Neural cell (in vitro differentiated cells): ENCODE results near the gene CRLF1. TPM values are rescaled to one million over a fixed set of nuclear protein-coding genes. Genes with fewer than 3 reads are reported as not detected.

Source experiments
- H2AFZ ChIP-seq: fragments of 200-600, 300-800 bp; sonication (generic), shearing (Covaris generic); 2 replicates; pipeline ENCODE4 v1.6.0; 2014; ENCODE audit warnings: low read depth, mild to moderate bottlenecking, antibody characterized with exemption, low read length, moderate library complexity
- H3F3A ChIP-seq: fragments of 200-600 bp; shearing (Covaris generic); 2 replicates; pipeline ENCODE4 v1.6.1; 2016; ENCODE audit warnings: mild to moderate bottlenecking, moderate library complexity, mixed read lengths, antibody characterized with exemption, low read length; ENCODE audit not compliant: insufficient read depth, poor library complexity, severe bottlenecking
- H3K27ac ChIP-seq: fragments of 200-600, 300-800 bp; sonication (generic), shearing (Covaris generic); 2 replicates; pipeline ENCODE4 v1.5.1; 2014; ENCODE audit warnings: mild to moderate bottlenecking, low read length, moderate library complexity
- H3K27me3 ChIP-seq: fragments of 300-800, 200-600 bp; sonication (generic), shearing (Covaris generic); 2 replicates; pipeline ENCODE4 v1.6.0; 2014; ENCODE audit warnings: mild to moderate bottlenecking, low read depth, low read length, moderate library complexity; ENCODE audit not compliant: insufficient read depth
- H3K36me3 ChIP-seq: fragments of 300-800, 200-600 bp; sonication (generic), shearing (Covaris generic); 2 replicates; pipeline ENCODE4 v1.5.1; 2014; ENCODE audit warnings: mild to moderate bottlenecking, antibody characterized with exemption, low read length, moderate library complexity; ENCODE audit not compliant: insufficient read depth
- H3K4me2 ChIP-seq: fragments of 300-800, 200-600 bp; sonication (generic), shearing (Covaris generic); 2 replicates; pipeline ENCODE4 v1.6.0; 2014; ENCODE audit warnings: mild to moderate bottlenecking, low read length
- H3K4me3 ChIP-seq: fragments of 300-800, 200-600 bp; sonication (generic), shearing (Covaris generic); 2 replicates; pipeline ENCODE4 v1.5.1; 2014; ENCODE audit warnings: mild to moderate bottlenecking, low read length, moderate library complexity
- H3K79me2 ChIP-seq: fragments of 200-600 bp; shearing (Covaris generic); replicated peaks from 2 replicates; pipeline ENCODE4 v1.6.0; 2014; ENCODE audit warnings: mild to moderate bottlenecking, low read length, moderate library complexity; ENCODE audit not compliant: insufficient read depth
- H3K9ac ChIP-seq: fragments of 300-800, 200-600 bp; sonication (generic), shearing (Covaris generic); 2 replicates; pipeline ENCODE4 v1.6.1; 2016; ENCODE audit warnings: mild to moderate bottlenecking, low read length, mixed read lengths
- H3K9me2 ChIP-seq: fragments of 200-600 bp; shearing (Covaris generic); 2 replicates; pipeline ENCODE4 v1.6.1; 2016; ENCODE audit warnings: mild to moderate bottlenecking, low read length, mixed read lengths; ENCODE audit not compliant: insufficient read depth
- H3K9me3 ChIP-seq: fragments of 200-600, 300-800 bp; sonication (generic), shearing (Covaris generic); 2 replicates; pipeline ENCODE4 v1.6.1; 2016; ENCODE audit warnings: mild to moderate bottlenecking, mixed run types, low read length, moderate library complexity, mixed read lengths
- H4K20me1 ChIP-seq: fragments of 200-600 bp; shearing (Covaris generic); 2 replicates; pipeline ENCODE4 v1.6.1; 2016; ENCODE audit warnings: mild to moderate bottlenecking, mixed run types; ENCODE audit not compliant: insufficient read depth
- CTCF ChIP-seq: fragments of 450-650 bp; IDR thresholded peaks from 2 replicates; pipeline ENCODE4 v1.5.1; 2014; ENCODE audit warnings: antibody characterized with exemption, mild to moderate bottlenecking, moderate library complexity; ENCODE audit not compliant: poor library complexity, severe bottlenecking
- EP300 ChIP-seq: fragments of 450-650 bp; conservative IDR thresholded peaks from 2 replicates; pipeline ENCODE4 v1.6.1; 2014; ENCODE audit warnings: antibody characterized with exemption, mild to moderate bottlenecking, moderate library complexity; ENCODE audit not compliant: poor library complexity, severe bottlenecking
- EZH2 ChIP-seq: fragments of 200-600, 300-800 bp; shearing (Covaris generic), sonication (generic); IDR thresholded peaks from 2 replicates; pipeline ENCODE4 v1.6.1; 2014; ENCODE audit warnings: antibody characterized with exemption, low read length, borderline replicate concordance, mild to moderate bottlenecking; ENCODE audit not compliant: insufficient read depth, poor library complexity, severe bottlenecking
- MXI1 ChIP-seq: fragments of 450-650 bp; conservative IDR thresholded peaks from 2 replicates; pipeline ENCODE4 v1.6.1; 2014; ENCODE audit warnings: antibody characterized with exemption, mild to moderate bottlenecking; ENCODE audit not compliant: poor library complexity, severe bottlenecking
- POLR2AphosphoS5 ChIP-seq: IDR thresholded peaks from 2 replicates; pipeline ENCODE4 v1.6.1; 2012
- RAD21 ChIP-seq: fragments of 450-650 bp; conservative IDR thresholded peaks from 2 replicates; pipeline ENCODE4 v1.6.1; 2014; ENCODE audit warnings: antibody characterized with exemption, mild to moderate bottlenecking, moderate library complexity
- SMC3 ChIP-seq: fragments of 450-650 bp; conservative IDR thresholded peaks from 2 replicates; pipeline ENCODE4 v1.6.1; 2014; ENCODE audit warnings: antibody characterized with exemption, mild to moderate bottlenecking, moderate library complexity; ENCODE audit not compliant: poor library complexity
- TAF1 ChIP-seq: IDR thresholded peaks from 2 replicates; pipeline ENCODE4 v1.6.1; 2012; ENCODE audit warnings: low read depth
- polyA plus RNA-seq: library from polyadenylated mRNA; depleted of rRNA; stranded (reverse); fragments of >200 nt; gene quantifications from 2 replicates; pipeline ENCODE4 v1.2.3, GENCODE V29; 2014
- TF ChIP-seq, protein P1 (sequence below): IDR thresholded peaks from 2 replicates; pipeline ENCODE4 v1.6.1; 2012; ENCODE audit warnings: borderline replicate concordance

The CRLF1 gene
- polyA plus RNA-seq, 1 donor from 2014 or later = 14.2 TPM

- H3K9me2 ChIP-seq = no peaks in the 10 kb centered on the region
- no peaks in the 10 kb centered on the region for H3K9me3 ChIP-seq
- H3K79me2 ChIP-seq = no peaks in the 10 kb centered on the region
- H3F3A ChIP-seq = no peaks in the 10 kb centered on the region
- H3K9ac ChIP-seq = no peak overlapping the region
- H4K20me1 ChIP-seq = no peaks in the 10 kb centered on the region
- H3K4me3 ChIP-seq = no peak overlapping the region
- no peaks in the 10 kb centered on the region for H3K36me3 ChIP-seq
- no peak overlapping the region for H2AFZ ChIP-seq
- H3K27me3 ChIP-seq = peaks cover 72% of the 10 kb centered on the region
- no peak overlapping the region for H3K27ac ChIP-seq
- no peak overlapping the region for H3K4me2 ChIP-seq
- TF ChIP-seq TAF1 (no peak), MXI1 (no peak), EZH2 (no peak), POLR2AphosphoS5 (no peak), SMC3 (no peak), EP300 (no peak), CTCF (no peak)
Measured at GRCh38 chr19:18610245-18610555, 3.6 kb upstream of the CRLF1 start.

GRCh38 chr19:18609717-18610051, 3.1 kb upstream of the CRLF1 start:
- no peak overlapping the region for H3K4me3 ChIP-seq
- H3K9ac ChIP-seq = no peak overlapping the region
- H3F3A ChIP-seq = no peaks in the 10 kb centered on the region
- H3K27ac ChIP-seq = no peak overlapping the region
- no peak overlapping the region for H3K4me2 ChIP-seq
- no peak overlapping the region for H2AFZ ChIP-seq
- H3K79me2 ChIP-seq = no peaks in the 10 kb centered on the region
- H3K27me3 ChIP-seq = peaks cover 77% of the 10 kb centered on the region
- no peaks in the 10 kb centered on the region for H4K20me1 ChIP-seq
- no peaks in the 10 kb centered on the region for H3K9me3 ChIP-seq
- no peaks in the 10 kb centered on the region for H3K9me2 ChIP-seq
- no peaks in the 10 kb centered on the region for H3K36me3 ChIP-seq
- TF ChIP-seq POLR2AphosphoS5 (no peak), MXI1 (no peak), RAD21 (no peak), TAF1 (no peak), EZH2 (no peak), SMC3 (no peak)
- TF ChIP-seq, protein P1, sequence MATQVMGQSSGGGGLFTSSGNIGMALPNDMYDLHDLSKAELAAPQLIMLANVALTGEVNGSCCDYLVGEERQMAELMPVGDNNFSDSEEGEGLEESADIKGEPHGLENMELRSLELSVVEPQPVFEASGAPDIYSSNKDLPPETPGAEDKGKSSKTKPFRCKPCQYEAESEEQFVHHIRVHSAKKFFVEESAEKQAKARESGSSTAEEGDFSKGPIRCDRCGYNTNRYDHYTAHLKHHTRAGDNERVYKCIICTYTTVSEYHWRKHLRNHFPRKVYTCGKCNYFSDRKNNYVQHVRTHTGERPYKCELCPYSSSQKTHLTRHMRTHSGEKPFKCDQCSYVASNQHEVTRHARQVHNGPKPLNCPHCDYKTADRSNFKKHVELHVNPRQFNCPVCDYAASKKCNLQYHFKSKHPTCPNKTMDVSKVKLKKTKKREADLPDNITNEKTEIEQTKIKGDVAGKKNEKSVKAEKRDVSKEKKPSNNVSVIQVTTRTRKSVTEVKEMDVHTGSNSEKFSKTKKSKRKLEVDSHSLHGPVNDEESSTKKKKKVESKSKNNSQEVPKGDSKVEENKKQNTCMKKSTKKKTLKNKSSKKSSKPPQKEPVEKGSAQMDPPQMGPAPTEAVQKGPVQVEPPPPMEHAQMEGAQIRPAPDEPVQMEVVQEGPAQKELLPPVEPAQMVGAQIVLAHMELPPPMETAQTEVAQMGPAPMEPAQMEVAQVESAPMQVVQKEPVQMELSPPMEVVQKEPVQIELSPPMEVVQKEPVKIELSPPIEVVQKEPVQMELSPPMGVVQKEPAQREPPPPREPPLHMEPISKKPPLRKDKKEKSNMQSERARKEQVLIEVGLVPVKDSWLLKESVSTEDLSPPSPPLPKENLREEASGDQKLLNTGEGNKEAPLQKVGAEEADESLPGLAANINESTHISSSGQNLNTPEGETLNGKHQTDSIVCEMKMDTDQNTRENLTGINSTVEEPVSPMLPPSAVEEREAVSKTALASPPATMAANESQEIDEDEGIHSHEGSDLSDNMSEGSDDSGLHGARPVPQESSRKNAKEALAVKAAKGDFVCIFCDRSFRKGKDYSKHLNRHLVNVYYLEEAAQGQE = no peak
